ENCODE data around the gene PERP.

- TF ChIP-seq CTCF (IDR thresholded peaks at IDR 0.05) (no peak), POLR2A (IDR thresholded peaks at IDR 0.05) (no peak)
These were observed 16.9 kb upstream of the PERP start for GRCh38 chr6:138124096-138124495.
